ENCODE data around the gene PRAMEF12. TPM values are rescaled to one million over a fixed set of nuclear protein-coding genes. Genes with fewer than 3 reads are reported as not detected.

PRAMEF12 gene
- total RNA-seq, 6 experiments from 2014 or later = not detected

- H3K9me3 ChIP-seq = no peaks in the 10 kb centered on the region
- no peak for DNase-seq
- TF ChIP-seq POLR2A (IDR thresholded peaks at IDR 0.05) (no peak), CTCF (IDR thresholded peaks at IDR 0.05) (no peak)
- ATAC-seq = peak in 1 of 4 donors; percentile 29
- 14% methylated on average over 2 of the region's 2 CpGs for WGBS (ENCODE audit: insufficient coverage, low coverage, low lambda C conversion rate, missing lambda C conversion rate)
- no peaks in the 10 kb centered on the region for H3K27me3 ChIP-seq
- H3K4me1 ChIP-seq = peaks cover 0 to 4% (median 0%) of the 10 kb centered on the region in 4 donors
- H3K27ac ChIP-seq = no peak within 1 kb of the TSS
- no peaks in the 10 kb centered on the region for H3K36me3 ChIP-seq
- intact Hi-C loops (cut with DNase I) = no loop called here
- H3K4me3 ChIP-seq = no peak within 1 kb of the TSS
Measured at GRCh38 chr1:12745992-12746323, 27.6 kb upstream of the PRAMEF12 start, which contains the start of gene CFAP107. Gene CFAP107 (plus strand): TSS chr1:12746200. CDS start chr1:12746431, 231 bp downstream.

GRCh38 chr1:12748778-12749355 is 24.7 kb upstream of the PRAMEF12 start:
- DNase-seq (no peak), ATAC-seq (no peak)
- Histone ChIP-seq H3K9me3 (no peaks in the 10 kb centered on the region), H3K4me1 (peaks cover 0 to 6% (median 0%) of the 10 kb centered on the region in 4 donors), H3K27ac (no peak overlapping the region), H3K4me3 (no peak overlapping the region), H3K36me3 (no peaks in the 10 kb centered on the region), H3K27me3 (no peaks in the 10 kb centered on the region)
- intact Hi-C loops (cut with DNase I) = no loop called here
- no peak for TF ChIP-seq CTCF (IDR thresholded peaks at IDR 0.05)
- TF ChIP-seq POLR2A (IDR thresholded peaks at IDR 0.05) = no peak

- Histone ChIP-seq H3K36me3 (no peaks in the 10 kb centered on the region), H3K9me3 (no peaks in the 10 kb centered on the region), H3K4me1 (peaks cover 0 to 6% (median 0%) of the 10 kb centered on the region in 4 donors), H3K4me3 (no peak overlapping the region), H3K27me3 (no peaks in the 10 kb centered on the region), H3K27ac (no peak overlapping the region)
- DNase-seq (no peak), ATAC-seq (no peak)
- TF ChIP-seq CTCF (IDR thresholded peaks at IDR 0.05) = no peak
- no peak for TF ChIP-seq POLR2A (IDR thresholded peaks at IDR 0.05)
- WGBS (ENCODE audit: insufficient coverage, low coverage, low lambda C conversion rate, missing lambda C conversion rate) = 65% methylated on average over 4 of the region's 4 CpGs
- intact Hi-C loops (cut with DNase I) = no loop called here
Measured at GRCh38 chr1:12754738-12755137, 18.8 kb upstream of the PRAMEF12 start.

- Histone ChIP-seq H3K9me3 (no peaks in the 10 kb centered on the region), H3K4me3 (no peak overlapping the region), H3K27me3 (no peaks in the 10 kb centered on the region), H3K27ac (no peak overlapping the region), H3K4me1 (no peaks in the 10 kb centered on the region), H3K36me3 (no peaks in the 10 kb centered on the region)
- WGBS (ENCODE audit: insufficient coverage, low coverage, low lambda C conversion rate, missing lambda C conversion rate) = 47% methylated on average over 2 of the region's 2 CpGs
- ATAC-seq (no peak), DNase-seq (no peak)
- TF ChIP-seq CTCF (IDR thresholded peaks at IDR 0.05) = no peak
- TF ChIP-seq POLR2A (IDR thresholded peaks at IDR 0.05) = no peak
- intact Hi-C loops (cut with DNase I) = no loop called here
Measured at GRCh38 chr1:12756273-12756672, 17.3 kb upstream of the PRAMEF12 start.
